Liver (tissue), 9 donors: Measurements from ENCODE around the gene PDXDC1. TPM values are rescaled to one million over a fixed set of nuclear protein-coding genes. Genes with fewer than 3 reads are reported as not detected.
A peak's percentile ranks its signal among the peaks of the same experiment; 100 is the strongest.
"Not testable (repeated sequence)": the region's sequence is repeated elsewhere in the genome, so short reads cannot be mapped to it uniquely, and the experiment has no call there.

ENCODE experiments used
- DNase-seq: peaks from one replicate; pipeline ENCODE4 v3.0.0-alpha.2; 2017; ENCODE audit warnings: low spot score
- H3K27ac ChIP-seq, 2 donors: one replicate each; pipeline ENCODE4 v1.7.0; 2013; ENCODE audit warnings: inconsistent platforms in 2 of 2, low read length in 2 of 2, control low read depth in 1 of 2, low read depth in 1 of 2, mild to moderate bottlenecking in 1 of 2
- H3K27me3 ChIP-seq, 4 donors: one replicate each; pipeline versions ENCODE4 v1.6.1 to v1.7.0; 2013; ENCODE audit warnings: low read length in 3 of 4, inconsistent platforms in 1 of 4, mild to moderate bottlenecking in 1 of 4, moderate library complexity in 1 of 4; ENCODE audit not compliant: control insufficient read depth in 4 of 4, insufficient read depth in 4 of 4
- H3K36me3 ChIP-seq, 4 donors: one replicate each; pipeline versions ENCODE4 v1.6.1 to v1.7.0; 2013; ENCODE audit warnings: low read length in 3 of 4, mild to moderate bottlenecking in 3 of 4, low read depth in 1 of 4, moderate library complexity in 1 of 4; ENCODE audit not compliant: control insufficient read depth in 4 of 4, insufficient read depth in 3 of 4
- H3K4me1 ChIP-seq, 4 donors: one replicate each; pipeline versions ENCODE4 v1.6.1 to v1.7.0; 2013; ENCODE audit warnings: low read length in 3 of 4, mild to moderate bottlenecking in 3 of 4, moderate library complexity in 1 of 4; ENCODE audit not compliant: control insufficient read depth in 4 of 4, insufficient read depth in 4 of 4
- H3K4me3 ChIP-seq, 3 donors: one replicate each; pipeline versions ENCODE4 v1.6.1 to v1.7.0; 2013; ENCODE audit warnings: low read length in 3 of 3, control low read depth in 1 of 3, low read depth in 1 of 3, mild to moderate bottlenecking in 1 of 3
- H3K9ac ChIP-seq, 2 donors: one replicate each; pipeline ENCODE4 v1.7.0; 2013; ENCODE audit warnings: low read length in 2 of 2, mild to moderate bottlenecking in 2 of 2, moderate library complexity in 2 of 2, control low read depth in 1 of 2, low read depth in 1 of 2
- H3K9me3 ChIP-seq, 4 donors: one replicate each; pipeline versions ENCODE4 v1.6.1 to v1.7.0; 2013; ENCODE audit warnings: low read length in 3 of 4; ENCODE audit not compliant: control insufficient read depth in 4 of 4
- CTCF ChIP-seq: fragments of 150-350 bp; IDR thresholded peaks from 2 replicates; pipeline ENCODE4 v1.5.1; 2017; ENCODE audit warnings: improper control_type of control experiment, low read depth, low read length; ENCODE audit not compliant: missing input control
- RXRA ChIP-seq, 2 donors: IDR thresholded peaks; 2 replicates each; pipeline ENCODE4 v1.6.1; 2017 to 2018; ENCODE audit warnings: antibody characterized with exemption in 2 of 2, mild to moderate bottlenecking in 1 of 2
- WGBS: extraction: QIAGEN DNeasy Blood & Tissue Kit; methylation state at CpG from one replicate; pipeline ENCODE4 v1.1.7; 2013; 5-methylcytosine and 5-hydroxymethylcytosine counted together
- polyA plus RNA-seq, 2 donors: library from polyadenylated mRNA; stranded (reverse) in 1 of 2; unstranded in 1 of 2; fragments of 200-250 nt in 1 of 2; fragments of >200 nt in 1 of 2; fragmentation: Nextera tagmentation in 1 of 2; extraction: Ambion mirVana in 1 of 2; gene quantifications; one replicate each; pipeline versions ENCODE4 v1.2.1 to v1.2.3, GENCODE V29; 2013 to 2015
- total RNA-seq, 2 donors: library from RNA; depleted of rRNA; stranded (reverse); fragments of >200 nt; gene quantifications; one replicate each; pipeline ENCODE4 v1.2.3, GENCODE V29; 2014
- donor health status: healthy.
- donor health status: healthy.
- donor health status: healthy.
- donor health status: healthy.
- donor health status: healthy.

The PDXDC1 gene
- total and polyA plus RNA-seq, 4 donors = 44.7 to 165 (median 58.0) TPM

GRCh38 chr16:14974331-14974655 lies 533 bp upstream of the PDXDC1 start:
- Histone ChIP-seq H3K4me1 (peaks cover 5 to 28% (median 20%) of the 10 kb centered on the region in 4 donors), H3K4me3 (peak overlapping the region; percentile 64 to 79 (median 69)), H3K27ac (peak overlapping the region; percentile 86 to 94), H3K9ac (peak overlapping the region in 1 of 2 donors; percentile 63)
- H3K36me3 ChIP-seq, H3K27me3 ChIP-seq, H3K9me3 ChIP-seq: not testable (repeated sequence)
- under 1% methylated on average over 7 of the region's 7 CpGs for WGBS
- DNase-seq = peak; percentile 76

GRCh38 chr16:14975418-14976194 lies 780 bp downstream of the PDXDC1 start:
- H3K9me3 ChIP-seq, H3K27me3 ChIP-seq, H3K36me3 ChIP-seq: not testable (repeated sequence)
- H3K27ac ChIP-seq = peak overlapping the region; percentile 86 to 94
- peak overlapping the region; percentile 43 to 83 for H3K9ac ChIP-seq
- WGBS = 1% methylated on average over 47 of the region's 47 CpGs
- peak overlapping the region; percentile 69 to 85 (median 79) for H3K4me3 ChIP-seq
- DNase-seq = peak; percentile 59
- H3K4me1 ChIP-seq = peaks cover 2 to 33% (median 26%) of the 10 kb centered on the region in 4 donors
- TF ChIP-seq RXRA (IDR thresholded peaks at IDR 0.05) (peak in 1 of 2 donors; percentile 24), CTCF (peak; percentile 16)

- DNase-seq, H3K4me3 ChIP-seq, H3K9ac ChIP-seq, H3K27me3 ChIP-seq, H3K36me3 ChIP-seq, H3K9me3 ChIP-seq, H3K27ac ChIP-seq: not testable (repeated sequence)
- 70% methylated on average over 14 of the region's 16 CpGs for WGBS
- H3K4me1 ChIP-seq = peaks cover 2 to 36% (median 35%) of the 10 kb centered on the region in 4 donors
Observed at GRCh38 chr16:14976971-14977736, 2.3 kb downstream of the PDXDC1 start.

GRCh38 chr16:14978281-14978680 lies 3.5 kb downstream of the PDXDC1 start:
- H3K27ac ChIP-seq, H3K36me3 ChIP-seq, H3K27me3 ChIP-seq, H3K9ac ChIP-seq, DNase-seq, H3K9me3 ChIP-seq, H3K4me3 ChIP-seq: not testable (repeated sequence)
- 90% methylated on average over 8 of the region's 8 CpGs for WGBS
- H3K4me1 ChIP-seq = peaks cover 2 to 39% (median 36%) of the 10 kb centered on the region in 4 donors

GRCh38 chr16:14978908-14979307 lies 4.1 kb downstream of the PDXDC1 start:
- H3K9ac ChIP-seq, H3K27ac ChIP-seq, H3K27me3 ChIP-seq, H3K9me3 ChIP-seq, H3K4me3 ChIP-seq, H3K36me3 ChIP-seq, DNase-seq: not testable (repeated sequence)
- H3K4me1 ChIP-seq = peaks cover 2 to 39% (median 35%) of the 10 kb centered on the region in 4 donors
- WGBS = 61% methylated on average over 4 of the region's 4 CpGs

GRCh38 chr16:14981234-14981633 lies 6.4 kb downstream of the PDXDC1 start:
- H3K4me1 ChIP-seq = peaks cover 4 to 40% (median 33%) of the 10 kb centered on the region in 4 donors
- not testable (repeated sequence) for H3K27ac ChIP-seq

GRCh38 chr16:14982521-14982920 lies 7.7 kb downstream of the PDXDC1 start:
- not testable (repeated sequence) for H3K27ac ChIP-seq, H3K36me3 ChIP-seq, H3K9ac ChIP-seq, DNase-seq, H3K4me3 ChIP-seq, H3K27me3 ChIP-seq, H3K9me3 ChIP-seq
- 20% methylated on average over 1 of the region's 2 CpGs for WGBS
- peaks cover 4 to 35% (median 25%) of the 10 kb centered on the region in 4 donors for H3K4me1 ChIP-seq

More at GRCh38 chr16:14981234-14981633, 6.4 kb downstream of the PDXDC1 start:
- H3K4me3 ChIP-seq = peak overlapping the region in 2 of 3 donors; percentile 36 to 68
- peak overlapping the region in 1 of 2 donors; percentile 71 for H3K9ac ChIP-seq
- not testable (repeated sequence) for H3K36me3 ChIP-seq, DNase-seq, H3K27me3 ChIP-seq, H3K9me3 ChIP-seq
- 26% methylated on average over 3 of the region's 3 CpGs for WGBS
